Measurements from ENCODE around the gene PLD3.

DNA sequence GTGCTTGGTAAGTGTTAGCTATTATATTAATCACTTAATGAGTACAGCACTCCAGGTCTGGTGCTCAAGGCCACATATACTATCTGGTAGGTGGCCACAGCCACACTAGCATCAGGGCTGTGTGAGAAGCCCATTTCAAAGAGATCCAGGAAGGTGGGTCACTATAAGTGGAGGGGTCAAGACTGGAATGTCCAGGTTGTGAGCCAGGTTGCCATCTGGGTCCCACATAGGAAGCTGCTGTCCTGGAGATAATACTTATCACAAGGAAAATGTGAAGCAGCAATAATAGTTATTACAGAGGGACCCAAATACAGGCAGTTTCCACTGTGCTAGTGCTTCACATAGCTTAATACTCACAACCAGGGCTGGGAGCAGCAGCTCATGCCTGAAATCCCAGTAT, 13.4 kb upstream of the PLD3 start:
- TF ChIP-seq, protein P1, sequence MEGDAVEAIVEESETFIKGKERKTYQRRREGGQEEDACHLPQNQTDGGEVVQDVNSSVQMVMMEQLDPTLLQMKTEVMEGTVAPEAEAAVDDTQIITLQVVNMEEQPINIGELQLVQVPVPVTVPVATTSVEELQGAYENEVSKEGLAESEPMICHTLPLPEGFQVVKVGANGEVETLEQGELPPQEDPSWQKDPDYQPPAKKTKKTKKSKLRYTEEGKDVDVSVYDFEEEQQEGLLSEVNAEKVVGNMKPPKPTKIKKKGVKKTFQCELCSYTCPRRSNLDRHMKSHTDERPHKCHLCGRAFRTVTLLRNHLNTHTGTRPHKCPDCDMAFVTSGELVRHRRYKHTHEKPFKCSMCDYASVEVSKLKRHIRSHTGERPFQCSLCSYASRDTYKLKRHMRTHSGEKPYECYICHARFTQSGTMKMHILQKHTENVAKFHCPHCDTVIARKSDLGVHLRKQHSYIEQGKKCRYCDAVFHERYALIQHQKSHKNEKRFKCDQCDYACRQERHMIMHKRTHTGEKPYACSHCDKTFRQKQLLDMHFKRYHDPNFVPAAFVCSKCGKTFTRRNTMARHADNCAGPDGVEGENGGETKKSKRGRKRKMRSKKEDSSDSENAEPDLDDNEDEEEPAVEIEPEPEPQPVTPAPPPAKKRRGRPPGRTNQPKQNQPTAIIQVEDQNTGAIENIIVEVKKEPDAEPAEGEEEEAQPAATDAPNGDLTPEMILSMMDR (IDR thresholded peaks at IDR 0.05; ENCODE audit: insufficient read depth, low read length): no peak
- TF ChIP-seq, protein P2, sequence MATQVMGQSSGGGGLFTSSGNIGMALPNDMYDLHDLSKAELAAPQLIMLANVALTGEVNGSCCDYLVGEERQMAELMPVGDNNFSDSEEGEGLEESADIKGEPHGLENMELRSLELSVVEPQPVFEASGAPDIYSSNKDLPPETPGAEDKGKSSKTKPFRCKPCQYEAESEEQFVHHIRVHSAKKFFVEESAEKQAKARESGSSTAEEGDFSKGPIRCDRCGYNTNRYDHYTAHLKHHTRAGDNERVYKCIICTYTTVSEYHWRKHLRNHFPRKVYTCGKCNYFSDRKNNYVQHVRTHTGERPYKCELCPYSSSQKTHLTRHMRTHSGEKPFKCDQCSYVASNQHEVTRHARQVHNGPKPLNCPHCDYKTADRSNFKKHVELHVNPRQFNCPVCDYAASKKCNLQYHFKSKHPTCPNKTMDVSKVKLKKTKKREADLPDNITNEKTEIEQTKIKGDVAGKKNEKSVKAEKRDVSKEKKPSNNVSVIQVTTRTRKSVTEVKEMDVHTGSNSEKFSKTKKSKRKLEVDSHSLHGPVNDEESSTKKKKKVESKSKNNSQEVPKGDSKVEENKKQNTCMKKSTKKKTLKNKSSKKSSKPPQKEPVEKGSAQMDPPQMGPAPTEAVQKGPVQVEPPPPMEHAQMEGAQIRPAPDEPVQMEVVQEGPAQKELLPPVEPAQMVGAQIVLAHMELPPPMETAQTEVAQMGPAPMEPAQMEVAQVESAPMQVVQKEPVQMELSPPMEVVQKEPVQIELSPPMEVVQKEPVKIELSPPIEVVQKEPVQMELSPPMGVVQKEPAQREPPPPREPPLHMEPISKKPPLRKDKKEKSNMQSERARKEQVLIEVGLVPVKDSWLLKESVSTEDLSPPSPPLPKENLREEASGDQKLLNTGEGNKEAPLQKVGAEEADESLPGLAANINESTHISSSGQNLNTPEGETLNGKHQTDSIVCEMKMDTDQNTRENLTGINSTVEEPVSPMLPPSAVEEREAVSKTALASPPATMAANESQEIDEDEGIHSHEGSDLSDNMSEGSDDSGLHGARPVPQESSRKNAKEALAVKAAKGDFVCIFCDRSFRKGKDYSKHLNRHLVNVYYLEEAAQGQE (IDR thresholded peaks at IDR 0.05; ENCODE audit: insufficient replicate concordance, low read depth): no peak
- TF ChIP-seq POLR2AphosphoS5 (IDR thresholded peaks at IDR 0.05; ENCODE audit: low read depth): no peak

All from HL-60 (cell line).